ENCODE data around the gene MT3. TPM values are rescaled to one million over a fixed set of nuclear protein-coding genes. Genes with fewer than 3 reads are reported as not detected.
A peak's percentile ranks its signal among the peaks of the same experiment; 100 is the strongest.

The MT3 gene
- total and polyA plus RNA-seq, 2 of the 13 experiments (the other 11 are each of a cell fraction or from before 2014, with no cell fraction given) = not detected

- TF ChIP-seq ZC3H13 (CRISPR knock-in tag; IDR thresholded peaks at IDR 0.05) (no peak), ATF7-NPFF (CRISPR knock-in tag; IDR thresholded peaks at IDR 0.05; ENCODE audit: low read depth) (no peak), KDM6A (CRISPR knock-in tag; IDR thresholded peaks at IDR 0.05; ENCODE audit: low read depth) (no peak), ZNF567 (CRISPR knock-in tag; IDR thresholded peaks at IDR 0.05; ENCODE audit: borderline replicate concordance) (no peak), ZNF790 (CRISPR knock-in tag; IDR thresholded peaks at IDR 0.05; ENCODE audit: borderline replicate concordance) (no peak), SOX5 (CRISPR knock-in tag; IDR thresholded peaks at IDR 0.05; ENCODE audit: borderline replicate concordance) (peak; percentile 35; the same call in 1 of the 2 replicates), E2F5 (CRISPR knock-in tag; conservative IDR thresholded peaks at IDR 0.05) (no peak), RAD51 (IDR thresholded peaks at IDR 0.05; ENCODE audit: borderline replicate concordance) (no peak), EHMT2 (IDR thresholded peaks at IDR 0.05; ENCODE audit: borderline replicate concordance, low read depth, low read length) (no peak), NFIB (CRISPR knock-in tag; IDR thresholded peaks at IDR 0.05; ENCODE audit: borderline replicate concordance) (no peak), SNRNP70 (IDR thresholded peaks at IDR 0.05; ENCODE audit: low read depth, low read length) (no peak), JARID2 (CRISPR knock-in tag; IDR thresholded peaks at IDR 0.05; ENCODE audit: insufficient replicate concordance) (no peak), CHCHD3 (CRISPR knock-in tag; IDR thresholded peaks at IDR 0.05) (no peak), TCF7L2 (IDR thresholded peaks at IDR 0.05; ENCODE audit: low read depth, low read length) (no peak), ESRRA (CRISPR knock-in tag; IDR thresholded peaks at IDR 0.05; ENCODE audit: low read depth) (no peak), FOXK1 (CRISPR knock-in tag; IDR thresholded peaks at IDR 0.05; ENCODE audit: borderline replicate concordance, low read depth) (no peak), NR2F2 (IDR thresholded peaks at IDR 0.05; ENCODE audit: borderline replicate concordance, low read depth) (no peak), THAP11 (CRISPR knock-in tag; IDR thresholded peaks at IDR 0.05) (no peak), ZNF639 (CRISPR knock-in tag; conservative IDR thresholded peaks at IDR 0.05) (no peak), SRSF9 (IDR thresholded peaks at IDR 0.05; ENCODE audit: borderline replicate concordance, insufficient read depth, low read depth, low read length, poor library complexity, severe bottlenecking) (no peak), ZNF780A (CRISPR knock-in tag; IDR thresholded peaks at IDR 0.05) (no peak), SRF (IDR thresholded peaks at IDR 0.05; ENCODE audit: low read depth, low read length) (no peak), RXRB (CRISPR knock-in tag; IDR thresholded peaks at IDR 0.05; ENCODE audit: borderline replicate concordance) (peak; percentile 77; the same call in 1 of the 2 replicates)
- TF ChIP-seq, protein P1, sequence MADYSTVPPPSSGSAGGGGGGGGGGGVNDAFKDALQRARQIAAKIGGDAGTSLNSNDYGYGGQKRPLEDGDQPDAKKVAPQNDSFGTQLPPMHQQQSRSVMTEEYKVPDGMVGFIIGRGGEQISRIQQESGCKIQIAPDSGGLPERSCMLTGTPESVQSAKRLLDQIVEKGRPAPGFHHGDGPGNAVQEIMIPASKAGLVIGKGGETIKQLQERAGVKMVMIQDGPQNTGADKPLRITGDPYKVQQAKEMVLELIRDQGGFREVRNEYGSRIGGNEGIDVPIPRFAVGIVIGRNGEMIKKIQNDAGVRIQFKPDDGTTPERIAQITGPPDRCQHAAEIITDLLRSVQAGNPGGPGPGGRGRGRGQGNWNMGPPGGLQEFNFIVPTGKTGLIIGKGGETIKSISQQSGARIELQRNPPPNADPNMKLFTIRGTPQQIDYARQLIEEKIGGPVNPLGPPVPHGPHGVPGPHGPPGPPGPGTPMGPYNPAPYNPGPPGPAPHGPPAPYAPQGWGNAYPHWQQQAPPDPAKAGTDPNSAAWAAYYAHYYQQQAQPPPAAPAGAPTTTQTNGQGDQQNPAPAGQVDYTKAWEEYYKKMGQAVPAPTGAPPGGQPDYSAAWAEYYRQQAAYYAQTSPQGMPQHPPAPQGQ (CRISPR knock-in tag; IDR thresholded peaks at IDR 0.05; ENCODE audit: borderline replicate concordance) = no peak
Observed at GRCh38 chr16:56611281-56611833, 22.0 kb downstream of the MT3 start (continued).

All from HepG2 (cell line).